ENCODE data around the gene FLRT1.

DNA sequence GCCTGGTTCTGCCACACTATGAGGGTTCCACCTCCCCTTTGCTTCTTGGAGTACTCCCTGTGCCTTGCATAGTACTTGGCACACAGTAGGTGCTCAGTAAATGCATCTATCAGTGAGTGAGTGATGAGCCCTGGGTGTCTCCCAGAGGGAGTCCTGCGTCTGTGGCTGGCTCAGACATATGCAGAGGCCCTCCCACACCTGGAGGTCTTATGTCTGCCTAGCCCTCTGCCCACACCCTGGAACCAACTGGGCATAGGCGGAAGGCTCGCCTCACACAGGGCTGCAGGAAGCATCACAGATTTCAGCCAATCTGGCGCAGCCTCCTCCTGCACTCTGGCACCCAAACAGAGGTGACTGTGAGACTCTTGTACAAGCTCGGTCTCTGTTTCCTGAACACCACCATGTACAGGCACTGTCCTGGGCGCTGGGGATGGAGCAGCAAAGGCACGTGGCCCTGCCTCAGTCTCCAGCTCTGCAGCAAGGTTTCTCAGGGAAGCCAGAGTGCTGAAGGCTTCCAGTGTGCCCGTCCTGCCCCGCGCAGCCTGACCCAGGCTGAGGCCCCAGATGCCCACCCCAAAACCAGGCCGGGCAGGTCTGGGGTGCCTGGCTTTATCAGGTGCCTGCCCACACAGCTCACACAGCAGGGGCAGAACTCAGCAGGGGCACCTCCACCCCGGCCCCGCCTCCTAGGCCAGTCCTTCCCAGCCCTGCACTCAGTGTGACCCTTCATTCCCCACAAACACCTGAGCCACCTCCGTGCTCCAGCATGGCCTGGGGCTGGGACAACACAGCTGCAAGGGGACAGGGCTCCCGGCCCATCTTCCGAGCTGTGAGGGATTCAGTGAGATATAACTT, 26.7 kb downstream of the FLRT1 start:
- no peak for TF ChIP-seq POLR2A (IDR thresholded peaks at IDR 0.05)
- no peak for TF ChIP-seq CTCF (IDR thresholded peaks at IDR 0.05)

All from thyroid gland (tissue), 4 donors.